IPS-20b (cell line): ENCODE measurements around the gene HS6ST3.

Source experiments
- H3K27ac ChIP-seq: one replicate; pipeline ENCODE4 v1.5.1; 2013; ENCODE audit warnings: low read length
- H3K27me3 ChIP-seq: 2 replicates; pipeline ENCODE4 v1.6.1; 2013; ENCODE audit warnings: mild to moderate bottlenecking, low read length, inconsistent platforms; ENCODE audit not compliant: insufficient read depth
- H3K36me3 ChIP-seq: 2 replicates; pipeline ENCODE4 v1.6.1; 2013; ENCODE audit warnings: low read depth, mild to moderate bottlenecking, inconsistent platforms, low read length, moderate library complexity; ENCODE audit not compliant: insufficient read depth
- H3K4me1 ChIP-seq: 2 replicates; pipeline ENCODE4 v1.6.1; 2013; ENCODE audit warnings: mild to moderate bottlenecking, control low read depth, inconsistent platforms, low read length, moderate library complexity; ENCODE audit not compliant: insufficient read depth
- H3K4me3 ChIP-seq: 2 replicates; pipeline ENCODE4 v1.5.1; 2013; ENCODE audit warnings: mild to moderate bottlenecking, low read length, inconsistent platforms
- H3K9ac ChIP-seq: 2 replicates; pipeline ENCODE4 v1.6.1; 2013; ENCODE audit warnings: low read depth, mild to moderate bottlenecking, inconsistent platforms, low read length, moderate library complexity
- H3K9me3 ChIP-seq: 2 replicates; pipeline ENCODE4 v1.6.1; 2013; ENCODE audit warnings: mild to moderate bottlenecking, low read depth, low read length, inconsistent platforms; ENCODE audit not compliant: insufficient read depth

HS6ST3 gene

DNA sequence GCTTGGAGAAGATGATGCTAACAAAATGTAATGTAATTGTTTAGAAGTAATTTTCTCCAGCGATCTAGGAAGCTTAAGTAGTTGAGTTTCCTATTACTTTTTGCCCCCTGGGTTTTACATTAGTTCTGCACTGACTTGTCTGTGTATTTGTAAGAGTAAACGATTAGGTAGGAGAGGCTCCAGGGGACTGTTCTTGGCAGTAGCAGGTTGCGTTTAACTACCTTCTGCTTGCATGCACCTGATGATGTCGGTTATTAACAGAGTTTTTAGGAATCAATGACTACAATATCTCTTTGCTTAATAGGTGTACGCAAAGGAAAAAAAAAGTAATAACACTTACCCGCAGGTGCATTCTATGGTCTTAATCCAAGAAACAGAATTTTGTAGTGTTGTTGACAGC is 18.4 kb upstream of the HS6ST3 start:
- no peak overlapping the region for H3K9ac ChIP-seq
- H3K4me3 ChIP-seq, result no peak overlapping the region
- no peaks in the 10 kb centered on the region for H3K9me3 ChIP-seq
- no peaks in the 10 kb centered on the region for H3K27me3 ChIP-seq
- H3K4me1 ChIP-seq, result no peaks in the 10 kb centered on the region
- no peak overlapping the region for H3K27ac ChIP-seq
- no peaks in the 10 kb centered on the region for H3K36me3 ChIP-seq

DNA sequence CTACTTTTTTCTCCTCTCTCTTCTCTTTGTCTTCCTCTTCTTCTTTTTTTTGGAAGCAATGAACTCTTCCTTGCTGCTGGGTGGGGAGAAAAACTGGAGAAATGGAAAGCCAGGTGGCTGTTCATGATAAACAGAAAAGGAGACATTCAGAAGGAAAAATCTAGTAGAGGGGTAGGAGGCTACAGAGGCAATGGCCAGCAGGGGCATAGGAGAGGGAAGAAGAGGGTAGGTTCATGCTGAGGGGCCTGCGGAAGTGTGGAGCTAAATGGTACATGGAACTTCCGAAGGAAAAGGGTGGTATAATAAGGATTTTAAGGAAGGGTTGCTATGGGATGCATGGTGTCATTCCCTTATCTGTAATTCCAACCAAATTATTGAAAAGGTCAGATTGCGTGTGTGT is 17.5 kb upstream of the HS6ST3 start:
- no peaks in the 10 kb centered on the region for H3K36me3 ChIP-seq
- H3K4me3 ChIP-seq, result no peak overlapping the region
- H3K27ac ChIP-seq, result no peak overlapping the region
- no peak overlapping the region for H3K9ac ChIP-seq
- no peaks in the 10 kb centered on the region for H3K27me3 ChIP-seq
- H3K4me1 ChIP-seq, result no peaks in the 10 kb centered on the region
- no peaks in the 10 kb centered on the region for H3K9me3 ChIP-seq

DNA sequence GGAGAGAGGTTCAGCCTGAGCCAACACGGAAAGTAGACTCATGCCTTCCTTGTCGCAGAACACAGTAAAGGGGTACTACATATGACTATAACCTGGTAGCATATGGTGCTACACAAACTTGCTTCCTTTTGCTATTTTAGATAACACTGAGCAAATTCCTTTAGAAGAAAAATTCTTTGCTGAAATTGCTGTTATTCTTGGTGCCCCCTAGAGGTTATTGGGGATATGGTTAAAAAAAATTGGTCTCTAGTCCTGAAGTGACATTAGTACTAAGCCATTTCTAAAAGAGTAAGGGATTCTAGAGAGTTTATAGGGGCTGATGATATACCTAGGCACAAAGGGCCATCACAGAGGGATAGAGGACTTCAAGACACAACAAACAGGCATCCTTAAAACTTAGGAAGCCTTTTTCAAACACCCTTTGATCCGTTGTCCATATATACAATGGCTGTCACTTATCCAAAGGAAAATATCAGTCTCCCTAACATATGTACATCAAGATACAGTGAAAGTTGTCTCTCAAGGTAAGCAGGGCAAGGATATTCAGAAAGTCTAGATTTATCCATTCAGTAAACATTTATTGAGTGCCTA is 13.9 kb upstream of the HS6ST3 start:
- H3K36me3 ChIP-seq, result no peaks in the 10 kb centered on the region
- no peaks in the 10 kb centered on the region for H3K27me3 ChIP-seq
- no peak overlapping the region for H3K9ac ChIP-seq
- no peak overlapping the region for H3K4me3 ChIP-seq
- H3K9me3 ChIP-seq, result no peaks in the 10 kb centered on the region
- no peak overlapping the region for H3K27ac ChIP-seq
- no peaks in the 10 kb centered on the region for H3K4me1 ChIP-seq

DNA sequence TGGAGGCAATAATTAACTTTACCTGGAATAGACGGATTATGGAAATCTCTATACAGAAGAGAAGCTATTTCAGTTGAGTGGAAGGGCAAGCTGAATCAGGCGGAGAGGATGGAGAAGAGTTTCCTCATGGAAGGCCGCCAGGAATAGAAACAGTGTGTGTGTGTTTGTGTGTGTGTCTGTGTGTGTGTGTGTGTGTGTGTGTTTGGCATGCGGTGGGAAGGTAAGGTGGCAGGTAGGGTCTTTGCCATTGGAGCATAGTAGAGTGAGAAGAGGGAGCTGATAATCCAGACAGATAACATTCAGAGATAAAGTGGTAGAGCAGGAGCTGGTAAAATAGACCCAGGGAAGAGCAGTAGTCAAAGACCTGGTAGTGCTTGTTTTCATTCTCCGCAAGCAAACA is 9.2 kb upstream of the HS6ST3 start:
- H3K27me3 ChIP-seq, result no peaks in the 10 kb centered on the region

DNA sequence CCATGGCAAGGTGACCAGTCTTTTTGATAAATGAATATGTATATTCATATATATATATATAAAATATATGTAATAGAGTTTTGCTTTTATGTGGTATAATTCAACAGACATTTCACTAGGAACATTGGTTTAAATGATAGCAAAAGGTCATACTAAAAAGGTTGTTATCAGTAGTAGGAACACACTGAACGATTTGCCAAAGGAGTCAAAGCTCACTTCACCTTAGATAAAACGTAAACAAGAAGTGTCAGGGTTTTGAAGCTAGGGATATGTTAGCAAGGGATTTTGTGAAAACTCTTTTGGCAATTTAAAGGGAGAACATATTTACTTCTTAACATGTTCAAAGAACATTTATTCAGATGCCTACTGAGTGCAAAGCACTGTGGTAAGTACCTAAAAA is 8.0 kb upstream of the HS6ST3 start:
- H3K9ac ChIP-seq, result no peak overlapping the region
- H3K36me3 ChIP-seq, result no peaks in the 10 kb centered on the region
- no peaks in the 10 kb centered on the region for H3K9me3 ChIP-seq
- 0 out of 2 replicates have a peak, but pooled peaks cover 2% of the 10 kb centered on the region for H3K27me3 ChIP-seq
- no peak overlapping the region for H3K4me3 ChIP-seq
- no peak overlapping the region for H3K27ac ChIP-seq
- no peaks in the 10 kb centered on the region; the same call in 1 of the 2 replicates for H3K4me1 ChIP-seq

More for the DNA sequence above, 9.2 kb upstream of the HS6ST3 start:
- no peaks in the 10 kb centered on the region for H3K36me3 ChIP-seq
- no peak overlapping the region for H3K27ac ChIP-seq
- H3K9ac ChIP-seq, result no peak overlapping the region
- H3K9me3 ChIP-seq, result no peaks in the 10 kb centered on the region
- no peak overlapping the region for H3K4me3 ChIP-seq
- H3K4me1 ChIP-seq, result no peaks in the 10 kb centered on the region; the same call in 1 of the 2 replicates

DNA sequence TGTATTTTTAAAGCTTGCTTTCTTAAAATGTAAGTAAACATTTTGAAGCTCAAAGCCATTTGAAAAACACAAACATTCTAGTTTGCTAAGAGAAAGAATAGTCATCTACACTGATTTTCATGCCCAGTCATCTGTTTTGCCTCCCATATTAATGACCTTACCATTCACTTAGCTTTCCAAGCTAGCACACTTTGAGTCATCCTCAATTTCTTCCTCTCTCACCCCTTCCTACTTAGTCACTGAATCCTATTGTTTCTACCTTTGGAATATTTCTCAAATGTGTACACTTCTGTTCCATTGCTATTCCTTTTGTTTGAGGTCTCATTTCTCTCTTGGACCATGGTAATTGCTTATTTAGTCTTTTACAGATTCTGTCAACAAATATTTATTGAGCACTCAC is 7.3 kb upstream of the HS6ST3 start:
- Histone ChIP-seq H3K36me3 (no peaks in the 10 kb centered on the region), H3K27me3 (peaks cover 10% of the 10 kb centered on the region; the same call in 1 of the 2 replicates)

DNA sequence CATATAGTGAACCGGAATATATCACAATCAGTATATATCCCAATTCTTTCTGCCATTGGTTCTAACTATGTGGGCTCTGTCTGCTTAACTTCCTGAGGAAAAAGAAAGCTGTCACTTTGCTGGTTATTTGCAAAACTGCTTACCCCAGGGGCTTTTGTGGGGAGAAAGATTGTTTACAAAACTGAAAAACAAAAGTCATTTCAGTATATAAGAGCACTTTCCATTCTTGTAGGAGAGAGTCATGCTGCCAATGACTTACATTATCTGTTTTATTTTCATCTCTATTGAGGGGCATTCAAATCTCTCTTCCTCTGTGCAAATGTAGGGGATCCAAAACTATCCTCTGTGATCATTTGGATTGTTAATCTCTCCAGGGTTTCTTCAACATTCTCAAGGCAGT is 3.2 kb upstream of the HS6ST3 start:
- Histone ChIP-seq H3K9ac (no peak overlapping the region), H3K27me3 (peaks cover 45% of the 10 kb centered on the region), H3K4me3 (no peak overlapping the region), H3K4me1 (peaks cover 3% of the 10 kb centered on the region; the same call in 1 of the 2 replicates), H3K9me3 (no peaks in the 10 kb centered on the region), H3K36me3 (no peaks in the 10 kb centered on the region), H3K27ac (no peak overlapping the region)

More for the DNA sequence above, 7.3 kb upstream of the HS6ST3 start:
- Histone ChIP-seq H3K9ac (no peak overlapping the region), H3K27ac (no peak overlapping the region), H3K4me3 (no peak overlapping the region), H3K4me1 (no peaks in the 10 kb centered on the region; the same call in 1 of the 2 replicates), H3K9me3 (no peaks in the 10 kb centered on the region)

DNA sequence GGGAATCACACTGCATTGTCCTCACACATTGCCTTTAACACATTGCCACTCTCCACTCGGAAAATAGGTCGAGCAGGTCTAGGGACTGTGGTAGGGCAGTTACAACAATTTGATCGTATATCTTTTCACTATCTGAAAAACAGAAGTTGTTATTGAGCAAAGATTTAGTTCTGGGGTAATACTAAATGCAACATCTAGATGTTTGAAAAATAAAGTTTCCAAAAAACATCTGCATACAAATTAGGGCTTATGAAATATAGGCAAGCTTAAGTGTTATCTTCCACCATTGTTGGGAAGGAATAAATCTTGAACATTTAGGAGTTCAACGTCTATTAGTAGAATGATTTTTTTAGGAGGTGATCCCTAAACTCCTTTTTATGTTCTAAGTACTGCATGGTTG is 768 bp upstream of the HS6ST3 start:
- H3K27ac ChIP-seq, result no peak overlapping the region
- H3K9ac ChIP-seq, result no peak overlapping the region
- H3K9me3 ChIP-seq, result no peaks in the 10 kb centered on the region
- peak overlapping the region; percentile 70 for H3K4me3 ChIP-seq
- peaks cover 69% of the 10 kb centered on the region for H3K27me3 ChIP-seq
- no peaks in the 10 kb centered on the region for H3K36me3 ChIP-seq
- H3K4me1 ChIP-seq, result peaks cover 7% of the 10 kb centered on the region; the same call in 1 of the 2 replicates

DNA sequence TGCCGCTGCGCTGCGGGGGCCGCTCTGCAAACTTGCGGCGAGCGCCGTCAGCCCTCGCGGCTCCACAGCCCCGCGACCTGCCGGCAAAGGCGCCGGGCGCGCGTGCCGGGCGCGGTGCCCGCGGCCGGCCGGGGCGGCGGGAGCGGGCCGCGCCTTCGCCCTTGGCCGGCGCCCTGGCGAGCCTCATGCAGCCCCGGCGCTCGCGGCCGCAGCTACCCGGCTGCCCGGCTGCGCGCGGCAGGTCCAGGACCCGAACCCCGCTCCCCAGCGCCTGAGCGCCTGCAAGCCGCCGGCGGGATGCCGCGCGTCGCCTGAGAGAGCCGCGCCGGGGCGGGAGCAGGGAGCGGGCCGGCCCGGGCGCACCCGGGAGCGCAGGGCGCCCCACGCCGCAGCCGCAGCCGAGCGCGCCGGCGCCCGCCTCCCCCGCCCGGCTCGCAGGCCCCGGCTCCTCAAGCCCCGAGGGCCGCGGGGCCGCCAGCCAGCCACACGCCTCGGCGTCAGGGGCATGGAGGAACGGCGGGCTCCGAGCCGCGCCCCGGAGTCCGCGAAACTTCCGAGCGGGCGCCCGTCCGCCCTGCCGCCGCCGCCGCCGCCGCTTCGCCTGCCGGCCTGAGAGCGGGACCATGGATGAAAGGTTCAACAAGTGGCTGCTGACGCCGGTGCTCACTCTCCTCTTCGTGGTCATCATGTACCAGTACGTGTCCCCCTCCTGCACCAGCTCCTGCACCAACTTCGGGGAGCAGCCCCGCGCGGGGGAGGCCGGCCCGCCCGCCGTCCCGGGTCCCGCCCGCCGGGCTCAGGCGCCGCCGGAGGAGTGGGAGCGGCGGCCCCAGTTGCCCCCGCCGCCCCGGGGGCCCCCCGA is 564 bp downstream of the HS6ST3 start:
- H3K4me1 ChIP-seq, result peaks cover 7% of the 10 kb centered on the region; the same call in 1 of the 2 replicates
- H3K27ac ChIP-seq, result no peak overlapping the region
- H3K36me3 ChIP-seq, result no peaks in the 10 kb centered on the region
- H3K9me3 ChIP-seq, result no peaks in the 10 kb centered on the region
- H3K9ac ChIP-seq, result no peak overlapping the region
- peak overlapping the region; percentile 75 for H3K4me3 ChIP-seq
- H3K27me3 ChIP-seq, result peaks cover 76% of the 10 kb centered on the region

DNA sequence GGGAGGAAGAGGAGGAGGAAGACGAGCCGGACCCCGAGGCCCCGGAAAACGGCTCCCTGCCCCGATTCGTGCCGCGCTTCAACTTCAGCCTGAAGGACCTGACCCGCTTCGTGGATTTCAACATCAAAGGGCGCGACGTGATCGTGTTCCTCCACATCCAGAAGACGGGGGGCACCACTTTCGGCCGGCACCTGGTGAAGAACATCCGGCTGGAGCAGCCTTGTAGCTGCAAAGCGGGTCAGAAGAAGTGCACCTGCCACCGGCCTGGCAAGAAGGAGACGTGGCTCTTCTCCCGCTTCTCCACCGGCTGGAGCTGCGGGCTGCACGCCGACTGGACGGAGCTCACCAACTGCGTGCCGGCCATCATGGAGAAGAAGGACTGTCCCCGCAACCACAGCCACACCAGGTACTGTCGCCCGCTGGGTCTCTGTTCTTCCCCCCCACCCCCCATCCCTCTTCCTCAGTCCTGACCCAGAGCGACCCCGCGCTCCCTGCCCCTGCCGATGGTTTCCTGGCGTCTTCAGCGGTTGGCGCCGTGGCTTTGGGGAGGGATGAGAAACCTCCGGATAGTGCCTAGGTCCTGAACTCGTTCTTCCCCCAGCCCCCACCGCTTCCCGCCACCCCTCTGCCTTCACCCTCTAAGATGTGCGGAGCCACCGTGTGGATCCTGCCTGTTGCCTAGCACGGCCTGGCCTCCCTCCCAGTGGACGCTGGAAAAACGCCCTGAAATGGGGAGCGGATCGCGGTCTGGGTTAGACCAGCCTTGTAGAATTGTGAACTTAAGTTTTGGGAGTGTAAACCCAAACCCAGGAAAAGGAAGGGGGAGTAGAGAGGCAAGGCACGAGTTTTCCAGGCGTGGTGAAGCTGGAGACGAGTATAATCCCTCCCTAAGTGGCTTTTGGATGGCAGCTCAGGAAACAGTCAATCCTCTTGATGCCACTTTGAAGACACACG is 1.5 kb downstream of the HS6ST3 start:
- Histone ChIP-seq H3K9ac (peak overlapping the region; percentile 38; the same call in 1 of the 2 replicates), H3K36me3 (no peaks in the 10 kb centered on the region), H3K27ac (no peak overlapping the region), H3K27me3 (peaks cover 76% of the 10 kb centered on the region), H3K4me1 (peaks cover 7% of the 10 kb centered on the region; the same call in 1 of the 2 replicates), H3K9me3 (no peaks in the 10 kb centered on the region), H3K4me3 (peak overlapping the region; percentile 75)

DNA sequence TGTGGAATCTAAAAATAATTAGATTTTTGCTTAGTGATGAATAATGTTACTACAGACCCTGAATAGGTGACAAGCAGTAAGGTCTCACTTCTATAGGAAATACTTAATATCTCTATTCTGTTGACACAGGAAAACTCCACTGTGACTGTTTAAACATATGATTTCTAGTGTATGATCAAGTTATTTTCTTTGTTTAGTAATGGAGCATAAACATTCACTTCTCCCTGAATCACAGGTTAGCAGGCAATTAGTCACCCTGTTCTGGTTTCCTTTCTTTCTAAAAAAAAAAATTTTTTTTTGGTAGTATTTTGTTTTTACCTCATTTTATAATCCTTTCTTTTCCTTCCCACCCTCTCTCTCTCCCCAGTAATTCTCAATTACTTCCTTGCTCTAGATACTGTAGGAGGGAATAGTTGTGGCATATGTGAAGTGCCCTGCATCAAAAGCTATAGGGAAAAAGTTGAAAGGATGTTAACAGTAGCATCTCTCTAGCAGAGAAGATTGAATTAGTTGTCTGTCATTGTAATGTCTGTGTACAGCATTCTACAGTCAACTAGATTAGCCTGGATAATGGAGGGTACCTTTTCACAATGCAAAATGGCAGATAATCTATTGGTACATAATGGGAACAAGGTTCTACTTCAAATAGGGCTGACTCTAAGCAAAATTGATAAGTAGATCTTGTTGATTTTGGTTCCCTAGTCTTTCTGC is 3.5 kb downstream of the HS6ST3 start:
- no peak overlapping the region for H3K9ac ChIP-seq
- H3K36me3 ChIP-seq, result no peaks in the 10 kb centered on the region
- H3K9me3 ChIP-seq, result no peaks in the 10 kb centered on the region
- H3K27ac ChIP-seq, result no peak overlapping the region
- no peak overlapping the region for H3K4me3 ChIP-seq
- H3K27me3 ChIP-seq, result peaks cover 58% of the 10 kb centered on the region
- H3K4me1 ChIP-seq, result peaks cover 7% of the 10 kb centered on the region; the same call in 1 of the 2 replicates
